Measurements from ENCODE around the gene ZNF10.
A peak's percentile ranks its signal among the peaks of the same experiment; 100 is the strongest.

The ZNF10 gene

DNA sequence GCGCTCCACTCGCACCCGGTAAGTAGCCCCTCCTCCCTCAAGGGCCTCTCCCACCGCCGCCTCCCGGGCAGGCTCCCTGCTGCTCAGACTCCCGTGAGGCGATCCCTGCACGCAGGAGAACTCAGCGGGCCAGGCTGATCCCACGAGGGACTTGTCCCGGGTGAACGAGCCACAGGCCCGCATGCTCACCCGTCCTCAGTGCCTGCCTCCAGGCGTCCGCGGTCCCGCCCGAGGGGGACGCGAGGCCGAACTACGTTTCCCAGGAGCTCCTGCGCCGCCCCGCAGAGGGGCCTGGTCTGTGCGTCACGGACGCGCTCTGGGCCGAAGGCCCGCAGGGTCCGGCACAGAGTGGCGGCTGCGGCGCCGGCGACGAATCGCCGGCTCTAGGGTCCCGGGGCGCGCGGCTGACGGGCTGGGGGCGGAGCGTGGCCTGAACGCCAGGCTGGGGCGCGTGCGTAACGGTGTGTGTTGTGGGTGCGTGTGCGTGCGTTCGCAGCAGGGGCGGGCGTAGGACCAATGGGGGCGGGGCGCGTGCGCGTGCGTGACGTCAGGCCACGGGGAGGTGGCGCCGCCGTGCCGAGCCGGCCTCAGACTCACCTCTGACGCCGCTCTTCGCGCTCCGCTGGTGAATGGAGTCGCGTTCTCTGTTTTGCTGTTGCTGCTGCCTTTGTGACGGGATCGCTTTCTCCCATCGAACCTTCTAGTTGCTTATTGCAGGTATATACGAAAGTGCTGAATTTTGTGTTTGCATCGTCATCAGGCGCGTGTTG is at the start of gene ZNF10, which contains the start of gene ZNF891:
ZNF10 (plus strand) TSS at position 590 of the 770 bp plus-strand sequence. CDS start 13,866 bp downstream, outside the sequence.
ZNF891 (minus strand) TSS at position 237 of the 770 bp plus-strand sequence. CDS start 8,356 bp downstream, outside the sequence.
- Mint-ChIP-seq H3K27ac (peak within 1 kb of the TSS; percentile 97 to 99 (median 98)), H3K9me3 (peaks cover 64% of the 10 kb centered on the region), H3K4me1 (peaks cover 5% of the 10 kb centered on the region), H3K36me3 (ENCODE audit: low read depth) (peaks cover 95% of the 10 kb centered on the region), H3K27me3 (ENCODE audit: low read depth) (no peaks in the 10 kb centered on the region), H3K4me3 (peak within 1 kb of the TSS; percentile 94 to 100 (median 98))
- TF ChIP-seq, protein P1, sequence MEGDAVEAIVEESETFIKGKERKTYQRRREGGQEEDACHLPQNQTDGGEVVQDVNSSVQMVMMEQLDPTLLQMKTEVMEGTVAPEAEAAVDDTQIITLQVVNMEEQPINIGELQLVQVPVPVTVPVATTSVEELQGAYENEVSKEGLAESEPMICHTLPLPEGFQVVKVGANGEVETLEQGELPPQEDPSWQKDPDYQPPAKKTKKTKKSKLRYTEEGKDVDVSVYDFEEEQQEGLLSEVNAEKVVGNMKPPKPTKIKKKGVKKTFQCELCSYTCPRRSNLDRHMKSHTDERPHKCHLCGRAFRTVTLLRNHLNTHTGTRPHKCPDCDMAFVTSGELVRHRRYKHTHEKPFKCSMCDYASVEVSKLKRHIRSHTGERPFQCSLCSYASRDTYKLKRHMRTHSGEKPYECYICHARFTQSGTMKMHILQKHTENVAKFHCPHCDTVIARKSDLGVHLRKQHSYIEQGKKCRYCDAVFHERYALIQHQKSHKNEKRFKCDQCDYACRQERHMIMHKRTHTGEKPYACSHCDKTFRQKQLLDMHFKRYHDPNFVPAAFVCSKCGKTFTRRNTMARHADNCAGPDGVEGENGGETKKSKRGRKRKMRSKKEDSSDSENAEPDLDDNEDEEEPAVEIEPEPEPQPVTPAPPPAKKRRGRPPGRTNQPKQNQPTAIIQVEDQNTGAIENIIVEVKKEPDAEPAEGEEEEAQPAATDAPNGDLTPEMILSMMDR (IDR thresholded peaks at IDR 0.05; ENCODE audit: unreplicated experiment in 3 of 3) = no peak

DNA sequence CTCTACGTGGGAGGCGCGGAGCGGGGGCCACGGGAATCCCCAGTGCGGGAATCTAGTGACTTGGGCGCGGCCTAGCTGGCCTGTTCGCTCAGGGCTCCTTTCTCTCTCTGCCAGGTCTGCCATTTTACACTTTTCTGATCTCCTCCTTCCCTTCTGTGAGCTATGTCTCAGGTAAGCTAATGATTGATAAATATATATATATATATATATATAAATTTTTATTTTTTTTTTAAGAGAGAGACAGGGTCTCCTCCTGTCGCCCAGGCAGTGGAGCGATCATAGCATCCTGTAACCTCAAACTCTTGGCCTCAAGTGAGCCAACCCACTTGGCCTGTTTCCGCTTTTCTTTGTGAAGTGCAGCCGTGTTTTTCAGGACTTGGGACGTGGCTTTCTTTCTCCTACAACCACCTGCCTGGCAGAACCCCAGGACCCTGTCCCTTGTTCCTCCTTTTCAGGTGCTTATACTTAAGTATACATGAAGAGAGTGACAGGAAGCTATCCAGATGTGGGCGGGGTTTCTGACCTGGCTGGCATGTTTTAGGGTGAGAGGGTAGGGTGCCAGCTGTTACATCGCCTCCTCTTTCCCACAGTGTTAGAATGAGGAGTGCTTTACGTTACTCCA is 49.2 kb upstream of the ZNF10 start:
- Mint-ChIP-seq H3K4me1 (no peaks in the 10 kb centered on the region), H3K27me3 (ENCODE audit: low read depth) (no peaks in the 10 kb centered on the region), H3K36me3 (ENCODE audit: low read depth) (peaks cover 15% of the 10 kb centered on the region), H3K27ac (no peak overlapping the region), H3K4me3 (no peak overlapping the region), H3K9me3 (peaks cover 64% of the 10 kb centered on the region)
- TF ChIP-seq, protein P1 (IDR thresholded peaks at IDR 0.05; ENCODE audit: unreplicated experiment in 3 of 3) = no peak

DNA sequence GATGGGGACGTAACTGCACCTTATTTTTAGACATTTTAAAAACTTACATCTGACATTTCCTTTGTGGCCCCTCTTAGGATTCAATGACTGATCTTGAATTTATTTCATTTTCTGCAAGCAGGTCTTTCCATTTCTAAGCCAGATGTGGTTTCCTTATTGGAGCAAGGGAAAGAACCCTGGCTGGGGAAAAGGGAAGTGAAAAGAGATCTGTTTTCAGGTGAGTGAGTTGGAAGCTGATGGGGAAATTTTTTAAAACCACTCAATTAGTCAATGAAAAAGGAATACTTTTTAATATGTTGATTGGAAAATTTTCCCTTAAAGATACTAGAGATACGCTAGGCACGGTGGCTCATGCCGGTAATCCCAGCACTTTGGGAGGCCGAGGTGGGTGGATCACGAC is 47.1 kb upstream of the ZNF10 start:
- H3K4me1 Mint-ChIP-seq = no peaks in the 10 kb centered on the region
- TF ChIP-seq, protein P1 (IDR thresholded peaks at IDR 0.05; ENCODE audit: unreplicated experiment in 3 of 3) = no peak
- peaks cover 60% of the 10 kb centered on the region for H3K9me3 Mint-ChIP-seq
- no peaks in the 10 kb centered on the region for H3K36me3 Mint-ChIP-seq (ENCODE audit: low read depth)
- H3K27me3 Mint-ChIP-seq (ENCODE audit: low read depth) = no peaks in the 10 kb centered on the region
- no peak overlapping the region for H3K27ac Mint-ChIP-seq
- H3K4me3 Mint-ChIP-seq = peak overlapping the region; percentile 30 to 50 (median 45)

DNA sequence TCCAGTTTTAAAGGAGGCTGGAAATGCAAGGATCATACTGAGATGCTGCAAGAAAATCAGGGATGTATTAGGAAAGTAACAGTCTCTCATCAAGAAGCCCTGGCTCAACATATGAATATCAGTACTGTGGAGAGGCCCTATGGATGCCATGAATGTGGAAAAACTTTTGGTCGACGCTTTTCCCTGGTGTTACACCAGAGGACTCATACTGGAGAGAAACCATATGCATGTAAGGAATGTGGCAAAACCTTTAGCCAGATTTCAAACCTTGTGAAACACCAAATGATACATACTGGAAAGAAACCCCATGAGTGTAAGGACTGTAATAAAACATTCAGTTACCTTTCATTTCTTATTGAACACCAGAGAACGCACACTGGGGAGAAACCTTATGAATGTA is 24.8 kb upstream of the ZNF10 start:
- H3K4me3 Mint-ChIP-seq = no peak overlapping the region
- no peaks in the 10 kb centered on the region for H3K4me1 Mint-ChIP-seq
- TF ChIP-seq, protein P1 (IDR thresholded peaks at IDR 0.05; ENCODE audit: unreplicated experiment in 3 of 3) = no peak
- H3K9me3 Mint-ChIP-seq = peaks cover 94% of the 10 kb centered on the region
- H3K27me3 Mint-ChIP-seq (ENCODE audit: low read depth) = no peaks in the 10 kb centered on the region
- no peak overlapping the region for H3K27ac Mint-ChIP-seq
- no peaks in the 10 kb centered on the region for H3K36me3 Mint-ChIP-seq (ENCODE audit: low read depth)

DNA sequence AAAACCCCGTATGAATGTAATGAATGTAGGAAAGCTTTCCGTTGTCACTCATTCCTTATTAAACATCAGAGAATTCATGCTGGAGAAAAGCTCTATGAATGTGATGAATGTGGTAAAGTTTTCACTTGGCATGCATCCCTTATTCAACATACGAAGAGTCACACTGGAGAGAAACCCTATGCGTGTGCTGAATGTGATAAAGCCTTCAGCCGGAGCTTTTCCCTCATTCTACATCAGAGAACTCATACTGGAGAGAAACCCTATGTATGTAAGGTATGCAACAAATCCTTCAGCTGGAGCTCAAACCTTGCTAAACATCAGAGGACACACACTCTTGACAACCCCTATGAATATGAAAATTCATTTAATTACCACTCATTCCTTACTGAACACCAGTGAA is 24.2 kb upstream of the ZNF10 start:
- Mint-ChIP-seq H3K27ac (no peak overlapping the region), H3K36me3 (ENCODE audit: low read depth) (no peaks in the 10 kb centered on the region), H3K27me3 (ENCODE audit: low read depth) (no peaks in the 10 kb centered on the region), H3K9me3 (peaks cover 94% of the 10 kb centered on the region), H3K4me3 (no peak overlapping the region), H3K4me1 (no peaks in the 10 kb centered on the region)
- TF ChIP-seq, protein P1 (IDR thresholded peaks at IDR 0.05; ENCODE audit: unreplicated experiment in 3 of 3) = no peak
